Measurements from ENCODE around the gene CNGB1.

CNGB1 gene

GRCh38 chr16:57966986-57967385 is 3.9 kb downstream of the CNGB1 start:
- Histone ChIP-seq H3K36me3 (replicated peaks) (no peaks in the 10 kb centered on the region), H3K27me3 (replicated peaks) (no peaks in the 10 kb centered on the region), H3K4me3 (ENCODE audit: low read depth, low read length) (no peak overlapping the region), H3K27ac (no peak overlapping the region)
- in situ Hi-C loops (cut with HindIII; ENCODE audit: low pct_ligation_motif_present, low sequenced_read_pairs), result no loop called here
- no peak for DNase-seq
- no peak for TF ChIP-seq CTCF (IDR thresholded peaks at IDR 0.05; ENCODE audit: low read depth, low read length, missing control alignments)

GRCh38 chr16:57966204-57966771 is 4.6 kb downstream of the CNGB1 start:
- no peak for DNase-seq
- no peak for TF ChIP-seq CTCF (IDR thresholded peaks at IDR 0.05; ENCODE audit: low read depth, low read length, missing control alignments)
- in situ Hi-C loops (cut with HindIII; ENCODE audit: low pct_ligation_motif_present, low sequenced_read_pairs), result no loop called here

GRCh38 chr16:57964157-57964700 is 6.7 kb downstream of the CNGB1 start:
- in situ Hi-C loops (cut with HindIII; ENCODE audit: low pct_ligation_motif_present, low sequenced_read_pairs), result no loop called here

More at GRCh38 chr16:57966204-57966771, 4.6 kb downstream of the CNGB1 start:
- H3K27ac ChIP-seq, result no peak overlapping the region
- H3K27me3 ChIP-seq (replicated peaks), result no peaks in the 10 kb centered on the region
- no peak overlapping the region for H3K4me3 ChIP-seq (ENCODE audit: low read depth, low read length)
- no peaks in the 10 kb centered on the region for H3K36me3 ChIP-seq (replicated peaks)

GRCh38 chr16:57962756-57963155 is 8.2 kb downstream of the CNGB1 start:
- no peaks in the 10 kb centered on the region for H3K36me3 ChIP-seq (replicated peaks)
- no peak overlapping the region for H3K27ac ChIP-seq
- no peak overlapping the region for H3K4me3 ChIP-seq (ENCODE audit: low read depth, low read length)
- in situ Hi-C loops (cut with HindIII; ENCODE audit: low pct_ligation_motif_present, low sequenced_read_pairs), result no loop called here
- no peak for DNase-seq
- TF ChIP-seq CTCF (IDR thresholded peaks at IDR 0.05; ENCODE audit: low read depth, low read length, missing control alignments), result no peak
- H3K27me3 ChIP-seq (replicated peaks), result no peaks in the 10 kb centered on the region

More at GRCh38 chr16:57964157-57964700, 6.7 kb downstream of the CNGB1 start:
- no peak for DNase-seq
- Histone ChIP-seq H3K27me3 (replicated peaks) (no peaks in the 10 kb centered on the region), H3K36me3 (replicated peaks) (no peaks in the 10 kb centered on the region), H3K4me3 (ENCODE audit: low read depth, low read length) (no peak overlapping the region), H3K27ac (no peak overlapping the region)
- no peak for TF ChIP-seq CTCF (IDR thresholded peaks at IDR 0.05; ENCODE audit: low read depth, low read length, missing control alignments)

GRCh38 chr16:57962046-57962445 is 8.9 kb downstream of the CNGB1 start:
- Histone ChIP-seq H3K4me3 (ENCODE audit: low read depth, low read length) (no peak overlapping the region), H3K27me3 (replicated peaks) (no peaks in the 10 kb centered on the region), H3K27ac (no peak overlapping the region), H3K36me3 (replicated peaks) (no peaks in the 10 kb centered on the region)
- no peak for DNase-seq
- in situ Hi-C loops (cut with HindIII; ENCODE audit: low pct_ligation_motif_present, low sequenced_read_pairs), result no loop called here
- no peak for TF ChIP-seq CTCF (IDR thresholded peaks at IDR 0.05; ENCODE audit: low read depth, low read length, missing control alignments)

GRCh38 chr16:57961538-57961937 is 9.4 kb downstream of the CNGB1 start:
- Histone ChIP-seq H3K27me3 (replicated peaks) (no peaks in the 10 kb centered on the region), H3K4me3 (ENCODE audit: low read depth, low read length) (no peak overlapping the region), H3K27ac (no peak overlapping the region), H3K36me3 (replicated peaks) (no peaks in the 10 kb centered on the region)
- no peak for TF ChIP-seq CTCF (IDR thresholded peaks at IDR 0.05; ENCODE audit: low read depth, low read length, missing control alignments)
- in situ Hi-C loops (cut with HindIII; ENCODE audit: low pct_ligation_motif_present, low sequenced_read_pairs), result no loop called here
- no peak for DNase-seq

Measured in brain microvascular endothelial cell (primary cell).